CD4-positive, alpha-beta T cell treated with Interleukin-15 for 4 hours (primary cell): ENCODE results near the gene MADD.

Experiments
- DNase-seq: peaks from one replicate; pipeline ENCODE4 v3.0.0-alpha.2; 2020; ENCODE audit warnings: low spot score

MADD gene

GRCh38 chr11:47253660-47254059 lies 16.3 kb upstream of the MADD start:
- no peak for DNase-seq

GRCh38 chr11:47254386-47254785 lies 15.5 kb upstream of the MADD start:
- DNase-seq = no peak

GRCh38 chr11:47256374-47256773 lies 13.6 kb upstream of the MADD start:
- no peak for DNase-seq

GRCh38 chr11:47257177-47257516 lies 12.8 kb upstream of the MADD start:
- no peak for DNase-seq

- DNase-seq = no peak
Measured at GRCh38 chr11:47257517-47258316, 12.2 kb upstream of the MADD start, which contains the start of gene NR1H3. Gene NR1H3 (plus strand): TSS chr11:47257996. CDS start chr11:47259217, 1,221 bp downstream.

- no peak for DNase-seq
Measured at GRCh38 chr11:47258317-47258902, 11.5 kb upstream of the MADD start.

- peak; percentile 39 for DNase-seq
Measured at GRCh38 chr11:47259232-47259977, 10.5 kb upstream of the MADD start.

GRCh38 chr11:47260366-47260765 lies 9.6 kb upstream of the MADD start:
- DNase-seq = no peak

GRCh38 chr11:47261291-47261800 lies 8.6 kb upstream of the MADD start:
- no peak for DNase-seq

GRCh38 chr11:47264119-47264518 lies 5.8 kb upstream of the MADD start:
- no peak for DNase-seq

- DNase-seq = no peak
Measured at GRCh38 chr11:47264521-47264920, 5.4 kb upstream of the MADD start.

GRCh38 chr11:47267876-47268275 lies 2.1 kb upstream of the MADD start:
- DNase-seq = no peak

- DNase-seq = no peak
Measured at GRCh38 chr11:47268448-47269001, 1.4 kb upstream of the MADD start.

- peak; percentile 87 for DNase-seq
Measured at GRCh38 chr11:47269002-47269828, 718 bp upstream of the MADD start.

- DNase-seq = peak; percentile 17
Measured at GRCh38 chr11:47270331-47271271, 668 bp downstream of the MADD start.

- no peak for DNase-seq
Measured at GRCh38 chr11:47271328-47271727, 1.4 kb downstream of the MADD start.

GRCh38 chr11:47271961-47272661 lies 2.2 kb downstream of the MADD start:
- DNase-seq = no peak

GRCh38 chr11:47272706-47273105 lies 2.8 kb downstream of the MADD start:
- DNase-seq = no peak

GRCh38 chr11:47274495-47275235 lies 4.7 kb downstream of the MADD start:
- no peak for DNase-seq
